Activated CD4-positive, alpha-beta T cell treated with anti-CD3 and anti-CD28 coated beads for 48 hours (primary cell): ENCODE measurements around the gene STXBP5.

ENCODE experiments used
- DNase-seq: peaks from one replicate; pipeline ENCODE4 v3.0.0-alpha.2; 2020

STXBP5 gene

GRCh38 chr6:147179809-147180208 is 24.4 kb upstream of the STXBP5 start:
- no peak for DNase-seq

GRCh38 chr6:147180926-147181325 is 23.3 kb upstream of the STXBP5 start:
- no peak for DNase-seq

- no peak for DNase-seq
Observed at GRCh38 chr6:147184379-147184778, 19.8 kb upstream of the STXBP5 start.

GRCh38 chr6:147185216-147185615 is 19.0 kb upstream of the STXBP5 start:
- no peak for DNase-seq

- DNase-seq = no peak
Observed at GRCh38 chr6:147190556-147190955, 13.7 kb upstream of the STXBP5 start.

GRCh38 chr6:147192278-147192911 is 11.8 kb upstream of the STXBP5 start:
- DNase-seq = no peak

- no peak for DNase-seq
Observed at GRCh38 chr6:147194652-147195411, 9.4 kb upstream of the STXBP5 start.

- no peak for DNase-seq
Observed at GRCh38 chr6:147195510-147195909, 8.7 kb upstream of the STXBP5 start.

GRCh38 chr6:147195987-147196386 is 8.2 kb upstream of the STXBP5 start:
- no peak for DNase-seq

- DNase-seq = no peak
Observed at GRCh38 chr6:147200711-147201110, 3.5 kb upstream of the STXBP5 start.

GRCh38 chr6:147201885-147202515 is 2.2 kb upstream of the STXBP5 start:
- DNase-seq = no peak

- peak; percentile 82 for DNase-seq
Observed at GRCh38 chr6:147202516-147203310, 1.5 kb upstream of the STXBP5 start.

- peak; percentile 73 for DNase-seq
Observed at GRCh38 chr6:147203311-147204059, 732 bp upstream of the STXBP5 start.

GRCh38 chr6:147204843-147205311 is 660 bp downstream of the STXBP5 start:
- DNase-seq = no peak

- no peak for DNase-seq
Observed at GRCh38 chr6:147205690-147206600, 1.7 kb downstream of the STXBP5 start.

- no peak for DNase-seq
Observed at GRCh38 chr6:147207351-147207750, 3.1 kb downstream of the STXBP5 start.

- DNase-seq = no peak
Observed at GRCh38 chr6:147207837-147208754, 3.9 kb downstream of the STXBP5 start.

- no peak for DNase-seq
Observed at GRCh38 chr6:147209762-147210449, 5.7 kb downstream of the STXBP5 start.

GRCh38 chr6:147211349-147211748 is 7.1 kb downstream of the STXBP5 start:
- DNase-seq = no peak

GRCh38 chr6:147211831-147212230 is 7.6 kb downstream of the STXBP5 start:
- no peak for DNase-seq
